AG09309 (cell line): ENCODE measurements around the gene SPDL1.

ENCODE experiments used
- DNase-seq: peaks from one replicate; pipeline ENCODE4 v3.0.0-alpha.2; 2010; ENCODE audit warnings: low read depth
- H3K4me3 ChIP-seq: 2 replicates; pipeline ENCODE4 v1.5.1; 2011; ENCODE audit warnings: mild to moderate bottlenecking, low read depth, low read length, moderate library complexity; ENCODE audit not compliant: control insufficient read depth
- CTCF ChIP-seq: IDR thresholded peaks from 2 replicates; pipeline ENCODE4 v1.5.1; 2011; ENCODE audit warnings: mild to moderate bottlenecking, low read depth, low read length, inconsistent platforms; ENCODE audit not compliant: insufficient read depth, control insufficient read depth; ENCODE audit errors: missing control alignments

The SPDL1 gene

DNA sequence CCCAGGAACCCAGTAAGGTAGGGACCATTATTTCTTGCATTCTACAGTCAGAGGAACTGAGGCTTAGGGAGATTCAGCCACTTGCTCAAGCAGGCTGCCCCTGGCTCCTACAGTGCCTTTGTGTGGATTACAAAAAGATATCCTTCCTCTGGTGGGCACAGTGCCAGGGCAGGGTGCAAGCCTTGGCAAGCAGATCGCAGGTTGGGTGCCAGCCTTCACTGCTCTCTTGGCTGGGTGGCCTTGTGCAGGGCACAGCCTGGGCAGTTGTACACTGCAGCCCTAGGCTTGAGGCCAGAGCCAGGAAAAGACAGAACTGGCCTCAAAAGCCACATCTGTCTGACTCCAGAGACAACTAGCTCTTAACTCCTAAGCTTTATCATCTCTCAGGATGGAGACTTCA lies 68.5 kb downstream of the SPDL1 start:
- no peak for TF ChIP-seq CTCF
- DNase-seq, result no peak
- H3K4me3 ChIP-seq, result no peak overlapping the region

DNA sequence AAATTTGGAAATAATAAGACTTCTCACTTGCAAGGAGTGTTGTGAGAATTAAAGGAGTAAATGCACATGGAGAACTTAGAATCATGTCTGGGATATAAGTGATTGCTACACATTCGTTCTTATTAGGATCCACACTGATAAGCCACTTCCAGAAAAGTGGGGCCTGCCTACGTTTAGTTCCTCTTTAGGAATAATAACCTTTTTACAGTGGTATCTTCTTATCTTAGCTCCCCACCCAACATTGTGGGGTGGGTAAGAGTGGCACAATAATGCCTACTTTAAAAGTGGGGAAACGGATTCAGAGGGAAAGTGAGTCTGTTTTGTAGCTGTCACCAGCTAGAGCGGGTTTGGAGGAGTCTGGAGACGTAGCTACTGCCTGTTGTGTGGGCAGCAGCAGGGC lies 69.5 kb downstream of the SPDL1 start:
- no peak overlapping the region for H3K4me3 ChIP-seq
- no peak for DNase-seq
- no peak for TF ChIP-seq CTCF
